Activated T-helper 1 cell treated with anti-CD3 and anti-CD28 coated beads, Interleukin-2, amount 50 U/mL, for 16 hours (primary cell): ENCODE results near the gene RHOU.

Source experiments
- DNase-seq, 2 donors: peaks; one replicate each; pipeline ENCODE4 v3.0.0-alpha.2; 2020; ENCODE audit warnings: low read depth in 1 of 2, low spot score in 1 of 2

Gene RHOU

GRCh38 chr1:228783418-228784040, 48.2 kb downstream of the RHOU start:
- no peak for DNase-seq

GRCh38 chr1:228784181-228784580, 48.9 kb downstream of the RHOU start:
- DNase-seq: no peak

GRCh38 chr1:228785366-228786330, 50.4 kb downstream of the RHOU start:
- DNase-seq: no peak

GRCh38 chr1:228786361-228787129, 51.3 kb downstream of the RHOU start:
- no peak for DNase-seq

GRCh38 chr1:228791791-228792190, 56.5 kb downstream of the RHOU start:
- DNase-seq: no peak

- no peak for DNase-seq
These were observed 57.3 kb downstream of the RHOU start for GRCh38 chr1:228792601-228793000.

- no peak for DNase-seq
These were observed 57.8 kb downstream of the RHOU start for GRCh38 chr1:228793032-228793431.

- no peak for DNase-seq
These were observed 58.9 kb downstream of the RHOU start for GRCh38 chr1:228794173-228794572.

- DNase-seq: no peak
These were observed 59.5 kb downstream of the RHOU start for GRCh38 chr1:228794810-228795209.

GRCh38 chr1:228795596-228795995, 60.3 kb downstream of the RHOU start:
- DNase-seq: no peak
